ENCODE measurements around the gene FFAR3. TPM values are rescaled to one million over a fixed set of nuclear protein-coding genes. Genes with fewer than 3 reads are reported as not detected.
A peak's percentile ranks its signal among the peaks of the same experiment; 100 is the strongest.

The FFAR3 gene
- total RNA-seq, 1 donor from 2014 or later, result not detected

- Histone ChIP-seq H3K36me3 (no peaks in the 10 kb centered on the region), H3K4me3 (no peak overlapping the region), H3K27me3 (ENCODE audit: low read depth) (no peaks in the 10 kb centered on the region), H3K27ac (no peak overlapping the region), H3K9me3 (no peaks in the 10 kb centered on the region), H3K4me1 (peaks cover 10% of the 10 kb centered on the region)
- peak; percentile 5 for DNase-seq
- ATAC-seq, result no peak
- TF ChIP-seq, protein P1, sequence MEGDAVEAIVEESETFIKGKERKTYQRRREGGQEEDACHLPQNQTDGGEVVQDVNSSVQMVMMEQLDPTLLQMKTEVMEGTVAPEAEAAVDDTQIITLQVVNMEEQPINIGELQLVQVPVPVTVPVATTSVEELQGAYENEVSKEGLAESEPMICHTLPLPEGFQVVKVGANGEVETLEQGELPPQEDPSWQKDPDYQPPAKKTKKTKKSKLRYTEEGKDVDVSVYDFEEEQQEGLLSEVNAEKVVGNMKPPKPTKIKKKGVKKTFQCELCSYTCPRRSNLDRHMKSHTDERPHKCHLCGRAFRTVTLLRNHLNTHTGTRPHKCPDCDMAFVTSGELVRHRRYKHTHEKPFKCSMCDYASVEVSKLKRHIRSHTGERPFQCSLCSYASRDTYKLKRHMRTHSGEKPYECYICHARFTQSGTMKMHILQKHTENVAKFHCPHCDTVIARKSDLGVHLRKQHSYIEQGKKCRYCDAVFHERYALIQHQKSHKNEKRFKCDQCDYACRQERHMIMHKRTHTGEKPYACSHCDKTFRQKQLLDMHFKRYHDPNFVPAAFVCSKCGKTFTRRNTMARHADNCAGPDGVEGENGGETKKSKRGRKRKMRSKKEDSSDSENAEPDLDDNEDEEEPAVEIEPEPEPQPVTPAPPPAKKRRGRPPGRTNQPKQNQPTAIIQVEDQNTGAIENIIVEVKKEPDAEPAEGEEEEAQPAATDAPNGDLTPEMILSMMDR (IDR thresholded peaks at IDR 0.05), result no peak
- intact Hi-C loops (cut with DNase I), result no loop called here
These were observed 15.8 kb upstream of the FFAR3 start for GRCh38 chr19:35342430-35342829.

DNA sequence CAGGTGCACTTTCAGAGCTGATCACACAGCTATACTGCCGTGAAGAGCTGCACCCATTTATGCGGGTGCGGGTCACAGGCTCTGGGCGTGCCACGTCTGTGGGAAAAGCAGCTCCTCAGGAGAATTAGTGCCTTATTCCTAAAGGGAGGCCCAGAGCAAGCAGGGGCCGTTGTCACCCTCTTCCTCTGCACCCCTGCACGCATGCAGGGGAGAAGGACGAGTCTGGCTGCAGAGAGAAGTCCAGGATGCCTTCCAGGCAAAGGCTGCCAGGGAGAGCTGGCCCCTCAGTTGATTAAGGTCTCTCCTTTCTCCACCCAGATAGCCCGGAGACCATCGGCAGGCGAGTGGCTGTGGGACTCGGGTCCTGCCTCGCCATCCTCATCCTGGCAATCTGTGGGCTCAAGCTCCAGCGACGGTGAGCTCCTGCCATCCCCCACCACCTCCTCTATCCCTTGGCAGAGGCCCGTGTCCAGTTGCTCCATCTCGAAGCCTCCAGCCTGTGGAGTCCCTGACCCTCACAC is 13.7 kb upstream of the FFAR3 start:
- no peaks in the 10 kb centered on the region for H3K36me3 ChIP-seq
- intact Hi-C loops (cut with DNase I), result no loop called here
- no peak overlapping the region for H3K27ac ChIP-seq
- TF ChIP-seq, protein P1 (IDR thresholded peaks at IDR 0.05), result no peak
- H3K27me3 ChIP-seq (ENCODE audit: low read depth), result peaks cover 5% of the 10 kb centered on the region
- no peak for ATAC-seq
- peaks cover 10% of the 10 kb centered on the region for H3K4me1 ChIP-seq
- peak; percentile 20 for DNase-seq
- no peak overlapping the region for H3K4me3 ChIP-seq
- H3K9me3 ChIP-seq, result no peaks in the 10 kb centered on the region

DNA sequence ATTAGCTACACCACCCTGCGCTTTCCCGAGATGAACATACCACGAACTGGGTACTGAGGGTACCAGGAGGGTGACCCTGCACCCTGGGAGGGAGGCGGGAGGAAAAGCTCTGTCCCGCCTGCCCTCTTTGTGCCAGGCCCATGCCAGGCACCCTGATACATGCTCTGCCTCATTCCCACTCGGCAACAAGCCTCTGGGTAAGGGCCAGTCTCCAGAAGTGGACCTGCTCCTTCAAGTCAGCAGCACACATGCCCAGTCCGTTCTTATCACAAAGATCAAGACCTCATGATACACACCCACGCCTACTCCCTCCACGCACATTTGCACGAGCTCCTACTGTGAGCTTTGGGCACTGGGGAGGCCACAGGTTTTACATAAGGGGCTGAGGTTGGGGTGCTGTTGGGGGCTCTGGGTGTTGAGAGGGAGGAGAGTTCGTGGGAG is 12.6 kb upstream of the FFAR3 start:
- peaks cover 10% of the 10 kb centered on the region for H3K4me1 ChIP-seq
- TF ChIP-seq, protein P1 (IDR thresholded peaks at IDR 0.05), result no peak
- no peak overlapping the region for H3K27ac ChIP-seq
- no peak for ATAC-seq
- H3K4me3 ChIP-seq, result no peak overlapping the region
- intact Hi-C loops (cut with DNase I), result no loop called here
- no peaks in the 10 kb centered on the region for H3K9me3 ChIP-seq
- DNase-seq, result peak; percentile 28
- H3K27me3 ChIP-seq (ENCODE audit: low read depth), result peaks cover 5% of the 10 kb centered on the region
- H3K36me3 ChIP-seq, result no peaks in the 10 kb centered on the region

DNA sequence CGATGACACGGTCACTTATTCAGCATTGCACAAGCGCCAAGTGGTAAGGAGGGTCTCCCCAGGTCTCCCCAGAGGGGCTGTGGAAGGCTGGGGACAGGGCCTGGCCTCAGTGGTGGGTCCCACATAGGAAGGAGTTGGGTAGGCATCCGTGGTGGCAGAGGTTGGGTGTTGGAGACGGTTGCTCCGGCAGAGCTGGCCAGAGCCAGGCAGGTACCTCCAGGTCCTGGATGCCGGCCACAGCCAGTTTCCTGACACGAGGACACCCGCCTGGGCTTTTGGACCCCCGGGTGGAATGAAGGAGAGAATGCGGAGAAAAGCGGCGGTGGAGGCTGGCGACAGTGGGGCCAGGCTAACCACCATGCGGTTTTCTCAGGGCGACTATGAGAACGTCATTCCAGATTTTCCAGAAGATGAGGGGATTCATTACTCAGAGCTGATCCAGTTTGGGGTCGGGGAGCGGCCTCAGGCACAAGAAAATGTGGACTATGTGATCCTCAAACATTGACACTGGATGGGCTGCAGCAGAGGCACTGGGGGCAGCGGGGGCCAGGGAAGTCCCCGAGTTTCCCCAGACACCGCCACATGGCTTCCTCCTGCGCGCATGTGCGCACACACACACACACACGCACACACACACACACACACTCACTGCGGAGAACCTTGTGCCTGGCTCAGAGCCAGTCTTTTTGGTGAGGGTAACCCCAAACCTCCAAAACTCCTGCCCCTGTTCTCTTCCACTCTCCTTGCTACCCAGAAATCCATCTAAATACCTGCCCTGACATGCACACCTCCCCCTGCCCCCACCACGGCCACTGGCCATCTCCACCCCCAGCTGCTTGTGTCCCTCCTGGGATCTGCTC is 11.8 kb upstream of the FFAR3 start:
- intact Hi-C loops (cut with DNase I), result no loop called here

GRCh38 chr19:35347171-35347929 is 10.9 kb upstream of the FFAR3 start, which contains the start of gene FFAR1:
TSS of gene FFAR1 (plus strand) at chr19:35347902. CDS start at chr19:35351552, 3,650 bp downstream.
- TF ChIP-seq, protein P1 (IDR thresholded peaks at IDR 0.05), result no peak
- Histone ChIP-seq H3K27me3 (ENCODE audit: low read depth) (peaks cover 12% of the 10 kb centered on the region), H3K4me1 (peaks cover 10% of the 10 kb centered on the region), H3K4me3 (no peak within 1 kb of the TSS), H3K36me3 (no peaks in the 10 kb centered on the region), H3K9me3 (no peaks in the 10 kb centered on the region), H3K27ac (peak within 1 kb of the TSS; percentile 8)
- intact Hi-C loops (cut with DNase I), result no loop called here
- DNase-seq (peak; percentile 43), ATAC-seq (peak in 1 of 2 donors; percentile 18)

More for the DNA sequence above, 11.8 kb upstream of the FFAR3 start:
- Histone ChIP-seq H3K36me3 (no peaks in the 10 kb centered on the region), H3K4me1 (peaks cover 10% of the 10 kb centered on the region), H3K27me3 (ENCODE audit: low read depth) (peaks cover 6% of the 10 kb centered on the region), H3K27ac (no peak overlapping the region), H3K4me3 (no peak overlapping the region), H3K9me3 (no peaks in the 10 kb centered on the region)
- TF ChIP-seq, protein P1 (IDR thresholded peaks at IDR 0.05), result no peak
- peak; percentile 55 for DNase-seq
- ATAC-seq, result peak in 1 of 2 donors; percentile 43
